Measurements from ENCODE around the gene RAD51B.

The RAD51B gene

GRCh38 chr14:68689511-68689910, 869.9 kb downstream of the RAD51B start:
- TF ChIP-seq CTCF (conservative IDR thresholded peaks at IDR 0.05; ENCODE audit: control insufficient read depth, insufficient read depth, low read depth, low read length): no peak
- no peak overlapping the region for H3K4me3 ChIP-seq (ENCODE audit: control insufficient read depth, low read depth, low read length)
- DNase-seq (ENCODE audit: low read depth): no peak

- no peak overlapping the region for H3K4me3 ChIP-seq (ENCODE audit: control insufficient read depth, low read depth, low read length)
- no peak for TF ChIP-seq CTCF (conservative IDR thresholded peaks at IDR 0.05; ENCODE audit: control insufficient read depth, insufficient read depth, low read depth, low read length)
- peak; percentile 51 for DNase-seq (ENCODE audit: low read depth)
Observed at GRCh38 chr14:68690089-68690958, 870.7 kb downstream of the RAD51B start.

- H3K4me3 ChIP-seq (ENCODE audit: control insufficient read depth, low read depth, low read length): no peak overlapping the region
- no peak for TF ChIP-seq CTCF (conservative IDR thresholded peaks at IDR 0.05; ENCODE audit: control insufficient read depth, insufficient read depth, low read depth, low read length)
- no peak for DNase-seq (ENCODE audit: low read depth)
Observed at GRCh38 chr14:68691031-68691791, 871.6 kb downstream of the RAD51B start.

GRCh38 chr14:68691792-68692118, 872.2 kb downstream of the RAD51B start:
- H3K4me3 ChIP-seq (ENCODE audit: control insufficient read depth, low read depth, low read length): no peak overlapping the region
- DNase-seq (ENCODE audit: low read depth): no peak
- TF ChIP-seq CTCF (conservative IDR thresholded peaks at IDR 0.05; ENCODE audit: control insufficient read depth, insufficient read depth, low read depth, low read length): no peak

GRCh38 chr14:68692216-68692615, 872.6 kb downstream of the RAD51B start:
- H3K4me3 ChIP-seq (ENCODE audit: control insufficient read depth, low read depth, low read length): no peak overlapping the region

More at GRCh38 chr14:68692216-68692615, 872.6 kb downstream of the RAD51B start:
- DNase-seq (ENCODE audit: low read depth): no peak
- no peak for TF ChIP-seq CTCF (conservative IDR thresholded peaks at IDR 0.05; ENCODE audit: control insufficient read depth, insufficient read depth, low read depth, low read length)

Measured in fibroblast of mammary gland (primary cell).